ENCODE data around the gene ZNF304. TPM values are rescaled to one million over a fixed set of nuclear protein-coding genes. Genes with fewer than 3 reads are reported as not detected.
A peak's percentile ranks its signal among the peaks of the same experiment; 100 is the strongest.

The ZNF304 gene
- total RNA-seq, 6 donors from 2014 or later = 2.1 to 8.8 (median 7.3) TPM

DNA sequence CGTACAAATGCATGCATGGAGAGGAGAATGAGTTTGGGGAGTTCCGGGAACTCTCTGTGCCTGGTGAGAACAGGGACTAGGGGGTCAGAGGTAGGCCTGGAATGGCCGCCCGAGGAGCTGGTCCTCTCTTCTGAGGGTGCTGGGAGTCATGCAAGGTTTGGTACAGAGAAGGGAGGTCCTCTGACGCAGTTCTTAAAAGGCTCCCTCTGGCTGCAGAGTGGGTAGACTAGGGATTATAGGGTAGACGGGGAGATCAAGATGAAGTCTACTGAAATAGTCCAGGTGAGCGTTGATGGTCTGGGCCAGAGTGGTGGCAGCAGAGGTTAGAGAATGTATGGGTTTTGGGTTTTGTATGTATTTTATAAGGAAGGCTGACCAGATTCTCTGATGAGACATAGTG, 796 bp downstream of the ZNF304 start:
- no peak for ATAC-seq (ENCODE audit: low FRiP score in 2 of 2)
- no peaks in the 10 kb centered on the region for H3K27me3 ChIP-seq
- 27 to 31% methylated on average over 7 of the region's 7 CpGs for WGBS, 2 donors

DNA sequence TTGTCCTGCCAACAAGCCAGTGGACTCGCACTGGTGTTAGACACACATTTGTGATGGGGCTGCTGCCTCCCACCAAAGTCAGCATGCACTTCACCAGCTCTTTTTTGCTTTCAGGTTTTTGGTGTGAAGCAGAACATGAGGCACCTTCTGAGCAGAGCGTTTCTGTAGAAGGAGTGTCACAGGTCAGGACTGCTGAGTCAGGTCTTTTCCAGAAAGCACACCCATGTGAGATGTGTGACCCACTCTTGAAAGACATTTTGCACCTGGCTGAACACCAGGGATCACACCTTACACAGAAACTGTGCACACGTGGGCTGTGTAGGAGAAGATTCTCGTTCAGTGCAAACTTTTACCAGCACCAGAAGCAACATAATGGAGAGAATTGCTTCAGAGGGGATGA, 4.8 kb downstream of the ZNF304 start:
- Histone ChIP-seq H3K27me3 (no peaks in the 10 kb centered on the region), H3K36me3 (peaks cover 28 to 61% (median 47%) of the 10 kb centered on the region in 4 donors), H3K27ac (no peak overlapping the region), H3K4me3 (no peak overlapping the region), H3K4me1 (peaks cover 9 to 23% (median 14%) of the 10 kb centered on the region in 4 donors), H3K9me3 (peaks cover 8 to 61% (median 54%) of the 10 kb centered on the region in 4 donors)
- no peak for DNase-seq
- TF ChIP-seq POLR2A (IDR thresholded peaks at IDR 0.05) = no peak
- no peak for TF ChIP-seq EP300 (IDR thresholded peaks at IDR 0.05)
- TF ChIP-seq POLR2AphosphoS5 (IDR thresholded peaks at IDR 0.05) = no peak
- TF ChIP-seq, protein P1, sequence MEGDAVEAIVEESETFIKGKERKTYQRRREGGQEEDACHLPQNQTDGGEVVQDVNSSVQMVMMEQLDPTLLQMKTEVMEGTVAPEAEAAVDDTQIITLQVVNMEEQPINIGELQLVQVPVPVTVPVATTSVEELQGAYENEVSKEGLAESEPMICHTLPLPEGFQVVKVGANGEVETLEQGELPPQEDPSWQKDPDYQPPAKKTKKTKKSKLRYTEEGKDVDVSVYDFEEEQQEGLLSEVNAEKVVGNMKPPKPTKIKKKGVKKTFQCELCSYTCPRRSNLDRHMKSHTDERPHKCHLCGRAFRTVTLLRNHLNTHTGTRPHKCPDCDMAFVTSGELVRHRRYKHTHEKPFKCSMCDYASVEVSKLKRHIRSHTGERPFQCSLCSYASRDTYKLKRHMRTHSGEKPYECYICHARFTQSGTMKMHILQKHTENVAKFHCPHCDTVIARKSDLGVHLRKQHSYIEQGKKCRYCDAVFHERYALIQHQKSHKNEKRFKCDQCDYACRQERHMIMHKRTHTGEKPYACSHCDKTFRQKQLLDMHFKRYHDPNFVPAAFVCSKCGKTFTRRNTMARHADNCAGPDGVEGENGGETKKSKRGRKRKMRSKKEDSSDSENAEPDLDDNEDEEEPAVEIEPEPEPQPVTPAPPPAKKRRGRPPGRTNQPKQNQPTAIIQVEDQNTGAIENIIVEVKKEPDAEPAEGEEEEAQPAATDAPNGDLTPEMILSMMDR (IDR thresholded peaks at IDR 0.05) = no peak
- 94 to 95% methylated on average over 3 to 4 of the region's 4 CpGs for WGBS, 2 donors
- ATAC-seq (ENCODE audit: low FRiP score in 2 of 2) = no peak

More for the DNA sequence above, 796 bp downstream of the ZNF304 start:
- no peak for DNase-seq
- TF ChIP-seq, protein P1 (IDR thresholded peaks at IDR 0.05) = no peak
- TF ChIP-seq POLR2AphosphoS5 (IDR thresholded peaks at IDR 0.05) (no peak), POLR2A (IDR thresholded peaks at IDR 0.05) (no peak), EP300 (IDR thresholded peaks at IDR 0.05) (no peak)
- Histone ChIP-seq H3K27ac (peak overlapping the region; percentile 22 to 83 (median 77)), H3K36me3 (peaks cover 24 to 41% (median 31%) of the 10 kb centered on the region in 4 donors), H3K9me3 (peaks cover 6 to 30% (median 27%) of the 10 kb centered on the region in 4 donors), H3K4me3 (peak overlapping the region; percentile 16 to 81 (median 78)), H3K4me1 (peaks cover 13 to 23% (median 16%) of the 10 kb centered on the region in 4 donors)

DNA sequence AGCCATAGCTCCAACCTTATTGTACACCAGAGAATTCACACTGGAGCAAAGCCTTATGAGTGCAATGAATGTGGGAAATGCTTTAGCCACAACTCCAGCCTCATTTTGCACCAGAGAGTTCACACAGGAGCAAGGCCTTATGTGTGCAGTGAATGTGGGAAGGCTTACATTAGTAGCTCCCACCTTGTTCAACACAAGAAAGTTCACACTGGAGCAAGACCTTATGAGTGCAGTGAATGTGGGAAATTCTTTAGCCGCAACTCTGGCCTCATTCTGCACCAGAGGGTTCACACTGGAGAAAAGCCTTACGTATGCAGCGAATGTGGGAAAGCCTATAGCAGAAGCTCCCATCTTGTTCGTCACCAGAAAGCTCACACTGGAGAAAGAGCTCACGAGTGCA, 6.3 kb downstream of the ZNF304 start:
- WGBS, 2 donors = 94 to 96% methylated on average over 5 of the region's 5 CpGs
- TF ChIP-seq POLR2AphosphoS5 (IDR thresholded peaks at IDR 0.05) = no peak
- TF ChIP-seq, protein P1 (IDR thresholded peaks at IDR 0.05) = no peak
- H3K4me1 ChIP-seq = peaks cover 2 to 12% (median 9%) of the 10 kb centered on the region in 4 donors
- H3K36me3 ChIP-seq = peaks cover 28 to 61% (median 47%) of the 10 kb centered on the region in 4 donors
- no peaks in the 10 kb centered on the region for H3K27me3 ChIP-seq
- DNase-seq = no peak
- ATAC-seq (ENCODE audit: low FRiP score in 2 of 2) = no peak
- no peak overlapping the region for H3K27ac ChIP-seq
- peaks cover 8 to 61% (median 56%) of the 10 kb centered on the region in 4 donors for H3K9me3 ChIP-seq
- no peak overlapping the region for H3K4me3 ChIP-seq

DNA sequence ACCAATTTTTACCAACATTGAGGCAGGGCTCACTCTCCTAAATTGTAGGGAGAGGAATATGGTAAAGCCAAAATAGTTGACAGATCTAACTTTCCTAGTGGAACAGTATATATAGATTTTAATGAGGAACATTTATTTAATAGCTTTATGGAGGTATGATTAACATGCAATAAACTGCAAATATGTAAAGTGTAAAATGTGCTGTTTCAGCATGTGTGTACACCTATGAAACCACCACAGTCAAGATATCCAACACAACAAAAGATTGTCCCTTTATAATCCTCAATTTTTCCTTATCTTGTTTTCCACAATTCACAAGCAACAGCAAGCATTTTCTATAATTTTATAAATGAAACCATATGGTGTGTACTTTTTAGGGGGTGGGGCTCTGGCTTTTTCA, 8.2 kb downstream of the ZNF304 start:
- Histone ChIP-seq H3K4me1 (peaks cover 4 to 18% (median 12%) of the 10 kb centered on the region in 4 donors), H3K27me3 (no peaks in the 10 kb centered on the region), H3K9me3 (peaks cover 8 to 52% (median 51%) of the 10 kb centered on the region in 4 donors), H3K4me3 (no peak overlapping the region), H3K36me3 (peaks cover 24 to 50% (median 39%) of the 10 kb centered on the region in 4 donors), H3K27ac (no peak overlapping the region)
- ATAC-seq (ENCODE audit: low FRiP score in 2 of 2) (no peak), DNase-seq (no peak)
- TF ChIP-seq EP300 (IDR thresholded peaks at IDR 0.05) (no peak), POLR2AphosphoS5 (IDR thresholded peaks at IDR 0.05) (no peak), POLR2A (IDR thresholded peaks at IDR 0.05) (no peak)
- TF ChIP-seq, protein P1 (IDR thresholded peaks at IDR 0.05) = no peak

DNA sequence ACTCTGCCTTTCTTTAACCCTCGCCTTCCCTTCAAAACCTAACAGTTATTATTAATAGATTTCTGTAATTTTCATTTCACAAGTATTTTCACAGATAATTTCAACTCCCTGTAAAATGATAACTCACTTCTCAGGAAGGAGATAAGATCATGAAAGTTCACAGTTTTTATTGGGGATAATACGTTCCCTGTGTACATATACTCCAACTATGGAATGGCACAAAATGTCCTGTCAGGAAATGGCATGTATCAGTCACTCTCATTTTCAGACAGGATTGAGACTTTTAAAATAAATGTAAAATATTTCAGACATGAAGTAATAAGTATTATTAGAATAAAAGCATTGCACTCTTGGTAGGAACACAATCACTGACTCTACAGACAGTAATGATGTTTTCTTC, 11.3 kb downstream of the ZNF304 start:
- Histone ChIP-seq H3K9me3 (peaks cover 0 to 33% (median 21%) of the 10 kb centered on the region in 4 donors), H3K4me1 (peaks cover 7 to 21% (median 16%) of the 10 kb centered on the region in 4 donors), H3K36me3 (peaks cover 0 to 19% (median 8%) of the 10 kb centered on the region in 4 donors), H3K4me3 (peak overlapping the region in 3 of 4 donors; percentile 71 to 91 (median 78)), H3K27me3 (no peaks in the 10 kb centered on the region), H3K27ac (peak overlapping the region; percentile 89 to 98 (median 92))
- TF ChIP-seq EP300 (IDR thresholded peaks at IDR 0.05) = peak in 1 of 4 donors; percentile 50
- no peak for TF ChIP-seq POLR2AphosphoS5 (IDR thresholded peaks at IDR 0.05)
- ATAC-seq (ENCODE audit: low FRiP score in 2 of 2) (no peak), DNase-seq (no peak)
- WGBS, 2 donors = 68 to 79% methylated on average over 2 of the region's 2 CpGs

Data from upper lobe of left lung (tissue), 6 donors.